Hematopoietic multipotent progenitor cell treated with erythropoietin and hydrocortisone succinate and interleukin-3 and kit ligand, for 6 days (in vitro differentiated cells): Measurements from ENCODE around the gene CFAP100.

Experiments
- DNase-seq: peaks from one replicate; pipeline ENCODE4 v3.0.0-alpha.2; 2015

Gene CFAP100

DNA sequence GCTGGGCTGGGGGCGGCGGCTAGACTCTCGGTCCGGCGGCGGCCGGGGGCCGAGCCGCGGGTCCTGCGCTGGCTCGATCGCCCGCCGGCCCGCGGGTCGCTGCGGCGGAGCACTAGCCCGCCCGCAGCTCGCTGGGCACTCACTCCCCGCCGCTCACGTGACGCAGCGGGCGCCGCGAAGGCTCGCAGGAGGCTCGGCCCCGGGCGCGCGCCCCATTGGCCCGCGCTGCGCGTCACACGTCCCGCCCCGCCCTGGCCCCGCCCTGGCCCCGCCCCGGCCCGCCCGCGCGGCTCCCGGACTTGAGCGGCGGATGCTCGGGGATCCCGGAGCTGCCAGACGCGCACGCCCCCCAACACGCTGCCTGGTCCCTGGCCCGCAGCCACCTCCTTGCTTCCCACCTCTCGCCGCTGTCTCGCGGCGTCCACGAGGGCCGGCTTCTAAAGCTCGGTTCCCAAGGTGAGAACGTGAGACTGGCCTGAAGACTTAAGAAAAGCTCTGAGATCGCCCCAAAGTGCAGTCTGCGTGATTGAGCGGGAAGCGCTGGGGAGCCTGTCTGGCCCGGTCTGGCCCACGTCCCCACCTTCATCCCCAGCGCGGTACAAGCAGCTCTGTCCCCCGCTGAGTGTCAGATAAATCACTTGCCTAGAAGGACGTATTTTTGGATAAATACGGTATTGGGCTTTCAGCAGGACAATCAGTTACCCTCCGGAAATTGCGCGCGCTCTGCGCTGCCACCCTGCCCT is 37.2 kb upstream of the CFAP100 start, which contains the start of gene KLF15:
KLF15 (minus strand) TSS at position 114 of the 743 bp plus-strand sequence. CDS start 4,486 bp downstream, outside the sequence.
- DNase-seq: peak; percentile 88

DNA sequence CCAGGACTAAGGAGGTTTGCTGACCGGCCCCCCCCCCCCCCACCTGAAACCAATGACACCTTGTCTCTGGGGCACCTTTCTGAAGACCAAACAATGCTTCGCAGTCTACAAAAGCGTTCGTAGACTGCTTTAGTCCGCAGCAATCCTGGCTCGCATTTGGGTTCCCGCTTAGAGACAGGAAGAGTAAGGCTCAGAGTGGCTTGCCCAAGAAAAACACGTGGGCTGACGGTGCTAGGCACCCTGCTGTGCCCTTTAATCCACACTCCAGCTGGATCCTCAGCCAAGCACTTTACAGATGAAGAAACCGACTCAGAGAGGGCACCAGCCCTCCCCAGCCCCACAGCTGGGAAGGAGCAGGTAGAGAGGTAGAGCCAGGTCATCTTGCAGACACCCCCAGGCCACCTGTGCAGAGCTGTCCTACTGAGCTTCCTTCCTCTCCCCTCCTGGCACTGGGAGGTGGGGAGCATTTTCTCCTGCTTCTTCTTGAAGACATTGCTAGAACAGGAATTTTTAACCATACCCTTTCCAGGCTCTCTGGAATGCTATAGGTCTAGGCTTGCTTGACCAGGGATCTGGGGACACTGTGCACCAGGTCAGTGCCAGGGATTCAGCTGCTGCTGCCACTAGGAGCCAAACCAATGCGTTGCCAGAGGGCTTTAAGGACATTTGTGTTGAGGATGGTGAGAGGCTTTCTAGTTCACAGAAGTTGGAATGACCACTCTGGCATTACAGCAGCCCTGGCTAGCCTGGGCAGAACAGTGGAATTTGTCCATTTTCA is 36.5 kb upstream of the CFAP100 start:
- DNase-seq: peak; percentile 6

DNA sequence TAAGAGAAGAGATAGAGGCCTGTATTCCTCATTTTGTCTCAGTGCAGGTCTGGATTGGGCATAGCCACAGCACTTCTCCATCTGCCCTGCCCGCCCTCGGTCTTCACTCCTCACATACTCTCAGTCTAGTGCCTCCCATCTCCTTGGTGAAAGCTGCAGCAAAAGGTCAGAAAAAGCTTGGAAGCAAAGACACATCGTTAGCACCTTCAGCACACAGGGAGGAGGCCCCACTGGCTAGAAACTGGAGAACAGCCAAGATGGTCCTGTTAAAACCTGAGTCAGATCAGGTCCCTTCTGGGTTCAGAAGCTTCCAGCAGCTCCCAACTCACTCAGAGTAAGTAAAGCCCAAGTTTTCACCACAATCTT is 35.9 kb upstream of the CFAP100 start:
- no peak for DNase-seq

DNA sequence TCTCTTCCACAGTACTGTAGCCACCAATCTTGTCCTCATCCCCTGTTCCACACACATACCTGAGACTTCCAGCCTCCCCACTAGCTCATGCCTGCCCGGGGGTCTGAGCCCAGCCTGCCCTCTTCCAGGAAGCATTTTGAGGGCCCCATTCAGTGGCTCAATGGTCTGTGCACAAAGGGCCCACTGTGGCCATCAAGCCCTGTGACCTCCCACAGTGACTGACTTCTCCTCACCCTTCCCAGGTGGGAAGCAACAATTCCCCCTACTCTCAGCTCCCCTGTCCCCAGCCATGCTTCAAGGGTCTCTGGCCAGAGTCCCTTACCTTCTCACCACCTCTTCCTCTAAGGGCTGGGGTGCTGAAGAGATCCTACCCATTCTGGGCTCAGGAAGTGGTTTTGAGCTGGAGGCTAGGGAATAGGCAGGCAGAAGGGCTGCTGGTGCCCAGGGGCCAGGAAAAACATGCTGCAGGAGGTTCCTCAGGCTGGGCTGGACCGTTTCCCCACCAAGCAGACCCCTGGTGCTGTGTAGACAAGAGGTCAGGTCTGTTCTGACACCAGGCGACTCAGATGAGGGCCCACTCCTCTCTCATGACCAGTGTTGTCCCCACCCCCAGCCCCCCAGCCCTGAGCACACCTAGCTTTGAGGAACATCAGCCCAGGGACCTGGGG is 34.5 kb upstream of the CFAP100 start:
- DNase-seq: no peak

DNA sequence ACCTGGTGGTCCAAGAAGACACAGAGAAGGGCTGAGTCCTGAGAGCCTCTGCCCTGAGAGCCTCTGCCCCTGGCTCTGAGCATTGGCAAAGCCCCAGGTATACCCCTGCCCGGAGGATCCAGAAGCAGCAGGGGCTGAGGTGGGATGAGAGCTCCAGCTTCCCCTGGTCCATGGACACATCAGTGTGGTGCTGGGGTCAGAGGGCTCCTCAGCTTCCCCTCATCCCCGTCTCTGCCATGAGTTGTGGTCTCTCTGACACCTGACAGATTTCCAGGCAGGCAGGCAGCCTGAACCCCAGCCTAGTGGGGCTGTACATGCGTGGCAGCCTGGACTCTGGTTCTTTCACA is 34.0 kb upstream of the CFAP100 start:
- DNase-seq: no peak

DNA sequence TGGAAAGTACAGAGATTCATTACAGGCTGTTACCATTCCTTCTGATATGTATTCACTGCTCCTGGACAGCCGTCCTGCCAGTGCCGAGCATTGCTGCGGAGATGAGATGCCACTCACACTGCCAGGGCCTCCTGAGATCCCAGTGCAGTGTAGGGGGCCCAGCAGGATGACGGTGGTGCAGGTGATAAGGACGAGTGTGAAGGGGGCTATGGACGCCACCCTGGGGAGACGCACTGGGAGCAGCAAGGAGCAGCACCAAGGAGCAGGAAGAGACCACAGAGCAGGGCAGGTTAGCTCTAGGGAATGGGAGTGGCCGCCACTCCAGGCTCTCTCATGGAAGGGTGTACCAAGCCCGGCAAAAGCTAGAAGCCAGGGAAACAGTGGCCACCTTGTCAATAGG is 33.5 kb upstream of the CFAP100 start:
- no peak for DNase-seq

DNA sequence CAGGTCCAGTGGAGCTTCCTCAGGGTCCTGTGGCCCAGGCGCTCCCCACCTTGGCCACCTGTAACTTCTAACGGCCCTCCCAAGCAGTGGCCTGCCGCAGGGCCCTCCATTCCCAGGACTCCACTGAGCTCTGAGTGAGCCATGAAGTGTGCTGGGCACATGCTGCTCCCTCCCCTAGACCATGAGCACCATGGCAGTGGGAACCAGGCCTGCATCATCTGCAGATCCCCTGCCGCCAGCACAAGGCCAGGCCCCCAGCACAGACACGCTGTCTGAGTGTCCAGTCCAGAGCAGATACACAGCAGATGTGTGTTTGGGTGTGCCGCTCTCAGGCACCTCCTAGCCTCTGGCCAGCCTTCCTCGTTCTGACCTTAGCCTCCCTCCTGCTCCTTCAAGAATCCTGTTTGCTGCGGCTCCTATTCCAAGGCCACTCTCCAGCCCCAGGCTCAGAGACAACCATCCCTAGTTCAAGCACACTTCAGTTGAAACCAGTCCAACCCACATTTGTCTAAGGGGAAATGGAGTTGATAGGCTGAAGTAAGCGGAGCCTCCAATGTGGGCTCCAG is 30.5 kb upstream of the CFAP100 start:
- no peak for DNase-seq

DNA sequence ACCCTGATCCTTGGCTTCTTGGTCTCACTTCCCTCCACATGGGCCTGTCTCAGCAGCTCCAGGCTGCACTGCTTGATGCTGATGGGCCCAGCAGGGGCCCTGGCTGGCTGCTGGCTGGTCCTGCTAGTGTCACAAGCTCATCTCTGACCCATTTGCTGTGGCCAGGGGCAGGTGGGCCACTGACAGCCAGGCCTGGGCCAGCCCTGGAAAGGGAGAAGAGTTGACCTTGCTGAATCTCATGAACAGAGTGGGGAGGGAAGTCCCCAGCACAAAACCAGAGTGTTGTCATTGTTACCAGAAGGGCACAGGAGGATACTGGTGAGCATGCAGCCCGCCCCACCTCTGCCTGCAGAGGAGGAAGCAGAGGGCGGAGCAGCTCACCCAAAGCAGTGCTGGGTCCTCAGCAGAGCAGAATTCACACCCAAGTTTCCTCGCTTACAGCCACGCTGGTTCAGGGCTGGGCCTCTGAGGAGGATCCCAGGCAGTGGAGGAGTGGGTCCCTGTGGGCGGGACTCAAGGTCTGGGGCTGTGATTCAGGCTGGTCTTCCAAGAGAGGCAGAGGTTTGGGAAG is 29.9 kb upstream of the CFAP100 start:
- no peak for DNase-seq

DNA sequence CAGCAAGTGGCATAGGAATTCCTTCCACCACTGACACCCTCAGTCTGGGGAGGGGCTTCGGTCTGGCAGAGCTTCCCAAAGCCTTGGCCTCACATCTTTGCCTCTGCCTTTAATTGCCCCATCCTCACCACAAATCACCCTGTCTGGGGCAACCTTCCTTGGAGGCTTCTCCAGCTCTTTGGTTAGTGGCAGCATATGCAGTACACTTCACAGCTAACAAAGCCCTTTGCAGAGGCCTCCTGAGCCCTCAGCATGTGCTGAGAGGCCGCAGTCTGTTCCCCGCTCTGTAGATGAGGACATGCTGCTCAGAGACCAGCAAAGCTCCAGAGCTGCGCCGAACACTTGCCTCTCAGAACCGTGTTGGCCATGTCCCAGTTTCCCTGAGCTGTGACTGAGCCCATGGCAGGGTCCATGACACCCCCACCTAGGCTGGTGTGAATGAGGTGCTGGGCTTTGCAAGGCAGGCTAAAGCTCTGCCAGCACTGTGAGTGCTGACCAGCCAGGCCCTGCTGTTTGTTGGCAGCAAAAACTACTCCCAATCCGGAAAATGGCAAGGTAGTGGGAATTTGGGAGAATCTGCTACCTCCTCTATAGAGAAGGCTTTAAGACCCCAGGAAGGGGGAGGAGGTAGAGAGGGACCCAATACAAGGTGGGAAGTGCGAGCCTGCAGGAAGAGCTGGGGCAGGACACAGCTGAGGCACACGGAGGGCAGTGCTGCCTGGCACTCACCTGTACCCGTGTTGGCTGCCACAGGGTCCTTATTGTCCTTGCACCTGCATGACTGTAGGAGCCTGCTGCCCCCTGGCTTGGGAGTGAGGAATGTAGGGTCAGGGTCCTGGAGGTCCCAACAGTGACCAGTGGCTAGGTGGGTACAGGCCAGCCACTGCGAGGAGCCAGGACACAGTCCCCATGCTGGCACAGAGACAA is 29.1 kb upstream of the CFAP100 start:
- no peak for DNase-seq

DNA sequence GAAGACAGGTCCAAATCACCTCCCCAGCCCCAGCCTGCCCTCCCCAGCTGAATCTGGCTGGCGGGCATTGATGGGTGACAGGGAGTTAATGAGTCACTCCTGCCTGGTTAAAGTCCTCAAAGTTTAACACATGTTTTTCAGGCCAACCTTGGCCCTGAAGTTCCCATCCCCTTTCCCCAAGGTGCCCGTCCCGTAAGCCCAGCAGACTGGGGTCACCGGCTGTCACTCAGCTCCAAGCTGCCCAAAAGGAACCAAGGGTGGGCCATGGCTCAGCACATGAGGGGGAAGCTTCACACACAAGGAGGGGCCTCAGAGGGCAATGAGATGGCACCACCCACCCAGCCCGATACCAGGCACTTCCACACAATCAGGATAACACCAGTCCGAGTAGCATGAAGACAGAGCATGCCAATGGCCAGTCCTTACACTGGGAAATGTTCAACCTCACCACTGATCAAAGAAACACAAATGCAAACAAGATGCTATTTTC is 27.3 kb upstream of the CFAP100 start:
- no peak for DNase-seq

DNA sequence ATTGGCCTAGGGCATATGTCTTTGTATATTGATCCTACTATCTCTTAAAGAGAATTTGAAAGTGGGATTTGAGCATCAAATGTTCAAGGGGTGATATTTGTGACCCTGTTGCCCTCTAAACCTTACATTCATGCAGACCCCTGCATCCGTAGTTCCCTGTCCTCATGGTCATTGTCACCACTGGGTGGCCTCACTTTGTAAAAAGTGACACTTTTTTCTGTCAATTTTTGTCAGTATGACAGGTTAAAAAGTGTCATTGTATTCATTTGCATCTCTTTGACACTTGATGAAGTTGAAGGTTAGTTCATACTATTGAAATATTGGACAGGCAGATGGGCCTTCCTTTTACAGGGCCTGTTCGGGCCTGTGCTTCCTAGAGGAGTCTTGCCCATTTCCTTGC is 25.2 kb upstream of the CFAP100 start:
- no peak for DNase-seq

DNA sequence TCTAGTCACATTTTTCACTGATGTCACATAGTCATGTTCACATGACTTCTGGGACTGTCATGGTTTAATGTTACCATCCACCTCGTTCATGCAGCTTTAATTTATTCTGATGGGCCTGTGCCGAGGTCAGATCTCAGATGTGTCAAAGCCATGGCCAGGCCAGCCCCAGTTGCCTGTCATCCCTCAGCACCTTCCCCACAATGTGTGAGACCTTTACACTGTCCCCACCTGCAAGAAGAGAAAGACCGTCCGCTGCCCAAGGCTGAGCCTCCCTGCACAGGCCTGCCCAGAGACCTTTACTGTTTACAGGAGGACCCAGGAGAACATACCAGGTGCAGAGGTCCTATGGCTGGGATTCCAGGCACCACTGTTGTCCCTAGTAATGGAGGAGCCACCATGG is 24.7 kb upstream of the CFAP100 start:
- no peak for DNase-seq

DNA sequence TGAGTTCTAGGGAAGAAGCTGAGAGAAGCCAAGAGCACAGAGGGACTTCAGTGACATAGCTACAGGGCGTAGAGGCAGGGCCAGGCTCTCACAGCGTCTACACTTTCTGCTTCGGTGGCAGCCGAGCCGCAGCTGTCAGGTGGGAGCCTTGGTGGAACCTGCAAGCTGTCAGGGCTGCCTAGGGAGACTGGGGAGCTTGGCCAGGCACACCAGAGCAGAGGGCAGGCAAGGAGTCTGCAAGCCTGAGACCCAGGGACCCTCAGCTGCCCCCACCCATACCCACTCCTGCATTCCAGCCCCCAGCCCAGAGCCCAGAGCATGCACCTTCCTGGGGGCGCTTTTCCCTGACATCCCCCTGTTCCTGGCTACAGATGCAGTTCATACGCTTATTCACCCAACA is 24.1 kb upstream of the CFAP100 start:
- no peak for DNase-seq

DNA sequence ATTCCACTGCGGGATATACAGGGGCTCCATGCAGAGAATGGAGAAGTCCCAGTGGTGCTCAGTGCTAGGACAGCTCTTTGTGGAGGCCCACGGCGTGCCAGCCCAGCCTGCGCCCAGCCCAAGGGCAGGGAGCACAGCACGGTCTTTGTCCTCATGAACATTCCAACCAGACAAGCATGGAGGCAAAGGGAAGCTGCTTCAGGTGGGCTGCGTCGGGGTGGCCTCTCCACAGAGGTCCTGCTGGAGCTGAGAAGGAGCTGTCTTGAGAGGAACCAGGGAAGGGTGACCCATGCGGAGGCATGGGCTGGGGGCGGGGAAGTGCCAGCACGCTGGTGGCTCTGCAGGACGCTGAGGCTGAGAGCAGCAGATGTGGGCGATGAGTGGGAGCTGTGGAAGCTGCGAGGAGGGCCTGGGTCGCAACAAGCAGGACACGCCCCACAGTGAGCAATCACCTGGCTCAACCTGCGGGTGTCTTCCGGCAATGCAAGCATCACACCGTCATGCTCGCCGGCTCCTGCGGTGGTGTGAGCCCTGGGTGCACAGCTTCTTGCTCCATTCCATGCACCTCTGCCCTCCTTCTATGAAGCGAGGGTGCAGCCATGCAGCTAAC is 23.5 kb upstream of the CFAP100 start:
- no peak for DNase-seq

DNA sequence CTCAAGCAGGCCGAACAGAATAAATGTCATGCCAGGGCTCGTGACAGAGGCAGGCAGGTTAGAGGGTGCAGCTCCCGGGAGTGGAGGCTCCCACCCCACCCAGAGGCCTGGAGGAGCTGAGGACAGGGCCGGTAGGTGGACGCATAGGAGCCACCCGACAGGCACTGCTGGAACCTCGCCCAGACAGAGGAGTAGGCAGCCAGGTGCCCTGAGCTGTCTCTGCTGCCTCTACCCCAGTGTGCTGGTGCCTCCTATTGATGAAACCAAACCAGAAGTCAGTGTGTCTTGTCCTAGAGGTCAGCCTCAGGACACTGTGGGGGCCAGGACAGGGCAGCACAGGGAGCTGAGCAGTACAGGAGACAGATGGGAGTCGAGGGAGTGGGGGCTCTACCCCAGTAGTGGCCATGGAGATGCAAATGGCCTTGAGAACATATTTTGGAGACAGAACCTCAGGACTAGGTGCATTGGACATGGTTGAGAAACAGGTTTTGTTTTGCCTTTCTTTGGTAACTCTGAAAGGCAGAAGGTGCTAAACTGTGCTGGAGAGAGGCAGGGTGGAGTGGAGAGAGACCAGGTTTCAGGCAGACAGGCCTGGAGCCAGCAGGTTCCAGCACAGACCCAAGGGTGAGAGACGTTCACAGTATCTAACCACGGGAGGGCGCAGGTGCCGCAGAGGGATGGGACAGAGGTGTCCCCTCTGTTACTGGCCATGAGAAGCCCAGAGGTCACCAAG is 22.1 kb upstream of the CFAP100 start:
- no peak for DNase-seq

DNA sequence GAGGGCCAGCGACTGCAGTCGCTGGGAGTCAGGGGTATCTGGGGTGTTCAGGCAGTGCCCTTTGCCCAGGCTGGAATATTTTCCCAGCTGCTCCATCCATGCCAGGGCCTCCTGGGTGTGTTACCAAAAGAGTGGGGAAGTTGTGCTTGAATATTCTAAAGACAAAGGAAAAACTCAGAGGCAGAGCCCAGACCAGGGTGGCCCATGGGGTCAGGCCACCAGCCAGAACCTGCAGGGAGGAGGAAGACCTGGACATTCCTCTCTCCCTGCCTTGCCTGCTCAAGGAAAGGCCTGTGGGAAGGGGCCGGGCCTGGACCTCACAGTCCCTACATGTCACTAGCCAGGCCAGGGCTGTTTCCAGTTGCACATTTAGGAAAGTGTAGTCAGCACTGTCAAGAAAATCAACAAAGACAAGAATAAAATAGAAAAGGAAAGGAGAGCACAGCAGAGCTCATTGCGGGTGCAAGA is 21.5 kb upstream of the CFAP100 start:
- DNase-seq: no peak

DNA sequence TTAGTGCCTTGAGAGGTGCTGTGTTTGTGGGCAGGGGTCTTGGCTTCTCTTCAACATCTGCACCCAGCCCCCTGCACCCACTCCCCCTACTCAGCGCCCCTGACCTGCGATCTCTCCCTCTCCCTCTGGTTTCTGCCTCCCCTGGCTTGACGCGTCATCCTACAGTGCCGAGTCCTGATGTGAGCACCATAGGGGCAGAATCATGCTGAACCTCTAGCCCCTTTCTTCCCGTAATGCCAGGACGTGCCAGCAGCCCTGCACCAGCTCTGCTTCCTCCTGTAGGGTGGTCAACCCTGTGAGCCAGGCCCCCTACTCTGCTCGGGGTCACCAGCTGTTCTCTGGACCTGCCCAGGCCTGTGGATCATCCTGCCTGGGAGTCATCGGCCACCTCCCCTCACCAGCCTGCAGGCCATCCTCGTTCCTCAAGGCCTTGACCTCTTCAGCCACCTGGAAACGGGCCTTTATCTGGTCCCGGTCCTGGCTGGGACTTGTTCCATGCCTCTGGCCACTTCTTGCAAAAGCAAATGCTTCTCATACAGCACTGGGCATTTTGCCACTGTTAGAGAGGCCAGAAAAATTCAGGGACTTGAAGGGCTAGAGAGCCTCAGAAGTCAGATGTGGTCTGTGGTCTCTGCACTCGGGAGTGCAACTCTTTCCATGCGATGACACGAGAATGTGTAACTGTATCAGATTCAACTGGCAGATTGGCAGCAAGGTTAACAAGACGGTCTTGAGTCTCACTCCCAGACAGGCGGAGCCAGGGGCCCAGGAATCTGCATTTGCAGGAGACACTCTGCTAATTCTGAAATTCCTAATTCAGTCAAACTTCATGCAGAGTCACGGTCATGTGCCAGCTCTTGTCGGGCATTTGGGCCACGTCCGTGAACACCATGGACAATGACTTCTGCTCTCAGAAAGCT is 20.8 kb upstream of the CFAP100 start:
- no peak for DNase-seq

DNA sequence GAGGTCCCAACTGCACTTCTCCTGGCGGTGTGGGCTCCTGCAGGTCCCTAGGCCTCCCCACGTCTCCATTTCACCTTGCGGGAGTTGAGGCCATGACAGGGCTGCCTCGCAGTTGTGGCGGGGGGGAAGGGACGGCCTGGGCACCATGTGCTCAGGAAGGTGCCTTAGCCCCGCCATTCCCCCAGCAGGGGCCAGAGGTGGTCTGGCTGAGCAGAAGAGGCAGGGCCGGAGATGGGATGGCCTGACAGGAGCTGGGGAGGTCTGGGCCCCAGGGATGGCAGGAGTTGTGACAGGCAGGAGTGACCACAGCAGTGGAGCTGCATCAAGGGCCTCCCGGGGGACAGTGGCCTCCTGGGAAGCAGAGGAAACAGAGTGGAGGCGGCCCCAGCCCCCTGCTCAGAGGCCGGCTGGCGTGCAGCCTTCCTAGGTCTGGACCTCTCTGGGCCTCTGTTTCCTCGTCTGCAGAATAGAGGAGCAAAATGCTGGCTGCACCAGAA is 18.8 kb upstream of the CFAP100 start:
- no peak for DNase-seq

DNA sequence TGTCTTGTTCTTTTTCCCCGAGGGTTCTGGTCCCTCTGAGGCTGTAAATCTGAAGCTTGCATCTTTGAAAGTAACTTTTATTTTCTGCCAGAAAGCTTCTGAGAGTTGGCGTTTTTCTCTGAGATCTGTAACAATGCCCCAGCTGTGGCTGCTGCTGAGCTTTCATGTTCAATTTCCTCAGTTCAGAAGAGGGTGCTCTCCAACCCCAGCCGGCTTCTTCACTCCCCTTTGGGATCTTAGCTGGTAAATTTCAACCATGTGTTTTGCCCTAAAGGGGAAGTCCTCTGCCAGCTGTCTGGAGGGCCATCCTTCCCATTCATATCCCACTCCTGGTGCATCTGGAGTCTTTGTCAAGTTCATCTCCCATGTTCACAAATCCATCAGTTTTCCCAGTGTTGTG is 18.3 kb upstream of the CFAP100 start:
- no peak for DNase-seq
